ENCODE results near the gene PITPNM1.
A peak's percentile ranks its signal among the peaks of the same experiment; 100 is the strongest.

The PITPNM1 gene

GRCh38 chr11:67535561-67535960 lies 30.4 kb upstream of the PITPNM1 start:
- DNase-seq, result no peak
- ChIA-PET CTCF (no interaction called here), POLR2A (no interaction called here)

GRCh38 chr11:67534070-67534679 lies 29.0 kb upstream of the PITPNM1 start:
- peaks cover 0 to 3% (median 0%) of the 10 kb centered on the region in 5 experiments for H3K27me3 ChIP-seq (replicated peaks in 2 of 5; ENCODE audit: control insufficient read depth in 4 of 5, insufficient read depth in 5 of 5, low read length in 4 of 5)
- no peak overlapping the region for H3K4me3 ChIP-seq (ENCODE audit: control insufficient read depth in 1 of 7, extremely low read depth in 1 of 7, insufficient read depth in 4 of 7, low read depth in 2 of 7, low read length in 6 of 7)
- H3K36me3 ChIP-seq (ENCODE audit: control insufficient read depth in 4 of 4, insufficient read depth in 4 of 4, low read length in 3 of 4), result no peaks in the 10 kb centered on the region
- POLR2A ChIA-PET, result no interaction called here
- peaks cover 0 to 8% (median 3%) of the 10 kb centered on the region in 4 experiments for H3K4me1 ChIP-seq (ENCODE audit: control extremely low read depth in 1 of 4, control insufficient read depth in 4 of 4, insufficient read depth in 4 of 4, low read length in 3 of 4)
- H3K27ac ChIP-seq (ENCODE audit: insufficient read depth in 1 of 2, low read depth in 1 of 2, low read length in 2 of 2, poor library complexity in 1 of 2, severe bottlenecking in 2 of 2), result no peak overlapping the region
- peak in 2 of 3 donors; percentile 21 to 28 for DNase-seq
- H3K9me3 ChIP-seq (ENCODE audit: control extremely low read depth in 1 of 5, control insufficient read depth in 4 of 5, insufficient read depth in 2 of 5, low read depth in 1 of 5, low read length in 4 of 5), result peaks cover 4 to 17% (median 10%) of the 10 kb centered on the region in 5 experiments
- CTCF ChIA-PET, result interaction anchor here (1.1 kb wide), 1 partner anchor 38 kb away, joined by 4 read pairs; no protein-coding TSS in a partner anchor
- WGBS (ENCODE audit: insufficient coverage), result 40% methylated on average over 2 of the region's 4 CpGs

More at GRCh38 chr11:67535561-67535960, 30.4 kb upstream of the PITPNM1 start:
- Histone ChIP-seq H3K36me3 (ENCODE audit: control insufficient read depth in 4 of 4, insufficient read depth in 4 of 4, low read length in 3 of 4) (no peaks in the 10 kb centered on the region), H3K4me1 (ENCODE audit: control extremely low read depth in 1 of 4, control insufficient read depth in 4 of 4, insufficient read depth in 4 of 4, low read length in 3 of 4) (no peaks in the 10 kb centered on the region), H3K27ac (ENCODE audit: insufficient read depth in 1 of 2, low read depth in 1 of 2, low read length in 2 of 2, poor library complexity in 1 of 2, severe bottlenecking in 2 of 2) (no peak overlapping the region), H3K9me3 (ENCODE audit: control extremely low read depth in 1 of 5, control insufficient read depth in 4 of 5, insufficient read depth in 2 of 5, low read depth in 1 of 5, low read length in 4 of 5) (peaks cover 4 to 17% (median 10%) of the 10 kb centered on the region in 5 experiments), H3K4me3 (ENCODE audit: control insufficient read depth in 1 of 7, extremely low read depth in 1 of 7, insufficient read depth in 4 of 7, low read depth in 2 of 7, low read length in 6 of 7) (no peak overlapping the region), H3K27me3 (replicated peaks in 2 of 5; ENCODE audit: control insufficient read depth in 4 of 5, insufficient read depth in 5 of 5, low read length in 4 of 5) (peaks cover 0 to 3% (median 0%) of the 10 kb centered on the region in 5 experiments)
- WGBS (ENCODE audit: insufficient coverage), result no CpG with 5 or more reads among the region's 1 CpG

GRCh38 chr11:67532889-67533288 lies 27.7 kb upstream of the PITPNM1 start:
- peaks cover 0 to 2% (median 0%) of the 10 kb centered on the region in 5 experiments for H3K27me3 ChIP-seq (replicated peaks in 2 of 5; ENCODE audit: control insufficient read depth in 4 of 5, insufficient read depth in 5 of 5, low read length in 4 of 5)
- no peak overlapping the region for H3K27ac ChIP-seq (ENCODE audit: insufficient read depth in 1 of 2, low read depth in 1 of 2, low read length in 2 of 2, poor library complexity in 1 of 2, severe bottlenecking in 2 of 2)
- H3K9me3 ChIP-seq (ENCODE audit: control extremely low read depth in 1 of 5, control insufficient read depth in 4 of 5, insufficient read depth in 2 of 5, low read depth in 1 of 5, low read length in 4 of 5), result peaks cover 4 to 17% (median 10%) of the 10 kb centered on the region in 5 experiments
- ChIA-PET CTCF (interaction anchor here (0.6 kb wide), 1 partner anchor 21 kb away, joined by 4 read pairs; no protein-coding TSS in a partner anchor), POLR2A (no interaction called here)
- WGBS (ENCODE audit: insufficient coverage), result 100% methylated on average over 1 of the region's 2 CpGs
- no peak overlapping the region for H3K4me3 ChIP-seq (ENCODE audit: control insufficient read depth in 1 of 7, extremely low read depth in 1 of 7, insufficient read depth in 4 of 7, low read depth in 2 of 7, low read length in 6 of 7)
- no peaks in the 10 kb centered on the region for H3K36me3 ChIP-seq (ENCODE audit: control insufficient read depth in 4 of 4, insufficient read depth in 4 of 4, low read length in 3 of 4)
- H3K4me1 ChIP-seq (ENCODE audit: control extremely low read depth in 1 of 4, control insufficient read depth in 4 of 4, insufficient read depth in 4 of 4, low read length in 3 of 4), result peaks cover 0 to 8% (median 3%) of the 10 kb centered on the region in 4 experiments
- DNase-seq, result no peak

- Histone ChIP-seq H3K27me3 (replicated peaks in 2 of 5; ENCODE audit: control insufficient read depth in 4 of 5, insufficient read depth in 5 of 5, low read length in 4 of 5) (peaks cover 0 to 2% (median 0%) of the 10 kb centered on the region in 5 experiments), H3K4me1 (ENCODE audit: control extremely low read depth in 1 of 4, control insufficient read depth in 4 of 4, insufficient read depth in 4 of 4, low read length in 3 of 4) (peaks cover 0 to 8% (median 3%) of the 10 kb centered on the region in 4 experiments), H3K27ac (ENCODE audit: insufficient read depth in 1 of 2, low read depth in 1 of 2, low read length in 2 of 2, poor library complexity in 1 of 2, severe bottlenecking in 2 of 2) (no peak overlapping the region), H3K9me3 (ENCODE audit: control extremely low read depth in 1 of 5, control insufficient read depth in 4 of 5, insufficient read depth in 2 of 5, low read depth in 1 of 5, low read length in 4 of 5) (peaks cover 4 to 14% (median 10%) of the 10 kb centered on the region in 5 experiments), H3K36me3 (ENCODE audit: control insufficient read depth in 4 of 4, insufficient read depth in 4 of 4, low read length in 3 of 4) (no peaks in the 10 kb centered on the region), H3K4me3 (ENCODE audit: control insufficient read depth in 1 of 7, extremely low read depth in 1 of 7, insufficient read depth in 4 of 7, low read depth in 2 of 7, low read length in 6 of 7) (no peak overlapping the region)
- DNase-seq, result no peak
- POLR2A ChIA-PET, result no interaction called here
- CTCF ChIA-PET, result interaction anchor here (0.9 to 1.0 kb wide), 2 partner anchors 9 to 12 kb away, joined by 3 read pairs; no protein-coding TSS in a partner anchor
- 100% methylated on average over 1 of the region's 5 CpGs for WGBS (ENCODE audit: insufficient coverage)
These were observed 25.1 kb upstream of the PITPNM1 start for GRCh38 chr11:67530282-67530592.

- H3K4me1 ChIP-seq (ENCODE audit: control extremely low read depth in 1 of 4, control insufficient read depth in 4 of 4, insufficient read depth in 4 of 4, low read length in 3 of 4), result peaks cover 0 to 8% (median 3%) of the 10 kb centered on the region in 4 experiments
- no peak for DNase-seq
- 100% methylated on average over 4 of the region's 4 CpGs for WGBS (ENCODE audit: insufficient coverage)
- no peak overlapping the region for H3K27ac ChIP-seq (ENCODE audit: insufficient read depth in 1 of 2, low read depth in 1 of 2, low read length in 2 of 2, poor library complexity in 1 of 2, severe bottlenecking in 2 of 2)
- H3K9me3 ChIP-seq (ENCODE audit: control extremely low read depth in 1 of 5, control insufficient read depth in 4 of 5, insufficient read depth in 2 of 5, low read depth in 1 of 5, low read length in 4 of 5), result peaks cover 0 to 3% (median 1%) of the 10 kb centered on the region in 5 experiments
- H3K27me3 ChIP-seq (replicated peaks in 2 of 5; ENCODE audit: control insufficient read depth in 4 of 5, insufficient read depth in 5 of 5, low read length in 4 of 5), result no peaks in the 10 kb centered on the region
- no peak overlapping the region for H3K4me3 ChIP-seq (ENCODE audit: control insufficient read depth in 1 of 7, extremely low read depth in 1 of 7, insufficient read depth in 4 of 7, low read depth in 2 of 7, low read length in 6 of 7)
- ChIA-PET POLR2A (no interaction called here), CTCF (no interaction called here)
- no peaks in the 10 kb centered on the region for H3K36me3 ChIP-seq (ENCODE audit: control insufficient read depth in 4 of 4, insufficient read depth in 4 of 4, low read length in 3 of 4)
These were observed 23.2 kb upstream of the PITPNM1 start for GRCh38 chr11:67528376-67528775.

- no peaks in the 10 kb centered on the region for H3K9me3 ChIP-seq (ENCODE audit: control extremely low read depth in 1 of 5, control insufficient read depth in 4 of 5, insufficient read depth in 2 of 5, low read depth in 1 of 5, low read length in 4 of 5)
- ChIA-PET CTCF (no interaction called here), POLR2A (no interaction called here)
- DNase-seq, result no peak
- no peak overlapping the region for H3K4me3 ChIP-seq (ENCODE audit: control insufficient read depth in 1 of 7, extremely low read depth in 1 of 7, insufficient read depth in 4 of 7, low read depth in 2 of 7, low read length in 6 of 7)
- H3K4me1 ChIP-seq (ENCODE audit: control extremely low read depth in 1 of 4, control insufficient read depth in 4 of 4, insufficient read depth in 4 of 4, low read length in 3 of 4), result peaks cover 0 to 8% (median 3%) of the 10 kb centered on the region in 4 experiments
- H3K36me3 ChIP-seq (ENCODE audit: control insufficient read depth in 4 of 4, insufficient read depth in 4 of 4, low read length in 3 of 4), result no peaks in the 10 kb centered on the region
- H3K27ac ChIP-seq (ENCODE audit: insufficient read depth in 1 of 2, low read depth in 1 of 2, low read length in 2 of 2, poor library complexity in 1 of 2, severe bottlenecking in 2 of 2), result no peak overlapping the region
- 96% methylated on average over 5 of the region's 5 CpGs for WGBS (ENCODE audit: insufficient coverage)
- no peaks in the 10 kb centered on the region for H3K27me3 ChIP-seq (replicated peaks in 2 of 5; ENCODE audit: control insufficient read depth in 4 of 5, insufficient read depth in 5 of 5, low read length in 4 of 5)
These were observed 20.3 kb upstream of the PITPNM1 start for GRCh38 chr11:67525275-67525976.

GRCh38 chr11:67524480-67524808 lies 19.3 kb upstream of the PITPNM1 start:
- Histone ChIP-seq H3K4me1 (ENCODE audit: control extremely low read depth in 1 of 4, control insufficient read depth in 4 of 4, insufficient read depth in 4 of 4, low read length in 3 of 4) (peaks cover 0 to 2% (median under 1%) of the 10 kb centered on the region in 4 experiments), H3K4me3 (ENCODE audit: control insufficient read depth in 1 of 7, extremely low read depth in 1 of 7, insufficient read depth in 4 of 7, low read depth in 2 of 7, low read length in 6 of 7) (no peak overlapping the region), H3K9me3 (ENCODE audit: control extremely low read depth in 1 of 5, control insufficient read depth in 4 of 5, insufficient read depth in 2 of 5, low read depth in 1 of 5, low read length in 4 of 5) (no peaks in the 10 kb centered on the region), H3K27ac (ENCODE audit: insufficient read depth in 1 of 2, low read depth in 1 of 2, low read length in 2 of 2, poor library complexity in 1 of 2, severe bottlenecking in 2 of 2) (no peak overlapping the region), H3K36me3 (ENCODE audit: control insufficient read depth in 4 of 4, insufficient read depth in 4 of 4, low read length in 3 of 4) (no peaks in the 10 kb centered on the region), H3K27me3 (replicated peaks in 2 of 5; ENCODE audit: control insufficient read depth in 4 of 5, insufficient read depth in 5 of 5, low read length in 4 of 5) (no peaks in the 10 kb centered on the region)
- ChIA-PET POLR2A (no interaction called here), CTCF (no interaction called here)
- no peak for DNase-seq
- 95% methylated on average over 9 of the region's 9 CpGs for WGBS (ENCODE audit: insufficient coverage)
